D721Med (cell line): ENCODE results near the gene ARL2BP.

ENCODE experiments used
- DNase-seq: peaks from one replicate; pipeline ENCODE4 v3.0.0; 2011; ENCODE audit warnings: low spot score; ENCODE audit not compliant: insufficient read length
- FAIRE-seq: peaks from 2 replicates; lab custom pipeline; 2011; peaks lifted over from hg19 to GRCh38; lab: Jason Lieb, UNC
- TF ChIP-seq, protein P1 (sequence below): IDR thresholded peaks from 2 replicates; pipeline ENCODE4 v1.5.1; 2012; ENCODE audit warnings: mild to moderate bottlenecking, control low read depth; ENCODE audit not compliant: insufficient read depth; ENCODE audit errors: missing control alignments

ARL2BP gene

DNA sequence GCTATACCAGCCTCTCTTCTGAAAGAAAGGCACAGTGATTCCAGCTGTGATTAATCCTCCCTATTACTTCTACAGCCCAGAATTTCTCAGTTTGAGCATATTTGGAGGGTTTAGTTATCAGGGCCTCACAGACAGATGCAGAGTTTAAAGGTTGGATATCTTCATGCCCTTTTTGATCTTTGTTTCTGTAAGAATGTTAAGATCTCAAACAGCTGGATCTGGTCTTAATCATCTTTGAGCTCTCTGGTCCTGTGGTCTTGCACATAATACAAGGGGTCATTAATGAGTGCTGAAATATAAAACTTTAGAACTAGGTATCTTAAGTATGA lies 9.1 kb upstream of the ARL2BP start:
- FAIRE-seq (no peak), DNase-seq (no peak)
- TF ChIP-seq, protein P1, sequence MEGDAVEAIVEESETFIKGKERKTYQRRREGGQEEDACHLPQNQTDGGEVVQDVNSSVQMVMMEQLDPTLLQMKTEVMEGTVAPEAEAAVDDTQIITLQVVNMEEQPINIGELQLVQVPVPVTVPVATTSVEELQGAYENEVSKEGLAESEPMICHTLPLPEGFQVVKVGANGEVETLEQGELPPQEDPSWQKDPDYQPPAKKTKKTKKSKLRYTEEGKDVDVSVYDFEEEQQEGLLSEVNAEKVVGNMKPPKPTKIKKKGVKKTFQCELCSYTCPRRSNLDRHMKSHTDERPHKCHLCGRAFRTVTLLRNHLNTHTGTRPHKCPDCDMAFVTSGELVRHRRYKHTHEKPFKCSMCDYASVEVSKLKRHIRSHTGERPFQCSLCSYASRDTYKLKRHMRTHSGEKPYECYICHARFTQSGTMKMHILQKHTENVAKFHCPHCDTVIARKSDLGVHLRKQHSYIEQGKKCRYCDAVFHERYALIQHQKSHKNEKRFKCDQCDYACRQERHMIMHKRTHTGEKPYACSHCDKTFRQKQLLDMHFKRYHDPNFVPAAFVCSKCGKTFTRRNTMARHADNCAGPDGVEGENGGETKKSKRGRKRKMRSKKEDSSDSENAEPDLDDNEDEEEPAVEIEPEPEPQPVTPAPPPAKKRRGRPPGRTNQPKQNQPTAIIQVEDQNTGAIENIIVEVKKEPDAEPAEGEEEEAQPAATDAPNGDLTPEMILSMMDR = no peak

DNA sequence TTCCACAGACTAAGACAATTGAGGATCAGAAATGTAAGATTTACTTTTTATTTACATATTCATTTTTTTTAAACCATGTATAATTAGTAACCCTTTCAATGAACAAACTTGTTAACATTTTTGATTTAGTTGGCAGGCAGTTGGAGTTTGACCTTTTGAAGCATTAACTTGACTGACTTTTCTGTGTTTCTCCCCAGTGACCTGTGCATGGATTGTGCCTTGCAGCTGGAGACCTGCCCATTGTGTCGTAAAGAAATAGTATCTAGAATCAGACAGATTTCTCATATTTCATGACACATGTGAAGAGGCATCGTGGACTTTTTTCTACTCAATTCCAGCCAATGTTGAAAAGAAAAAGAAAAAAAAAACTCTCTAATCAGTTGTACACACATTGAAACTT lies 6.4 kb upstream of the ARL2BP start:
- DNase-seq (no peak), FAIRE-seq (no peak)
- TF ChIP-seq, protein P1 = no peak

DNA sequence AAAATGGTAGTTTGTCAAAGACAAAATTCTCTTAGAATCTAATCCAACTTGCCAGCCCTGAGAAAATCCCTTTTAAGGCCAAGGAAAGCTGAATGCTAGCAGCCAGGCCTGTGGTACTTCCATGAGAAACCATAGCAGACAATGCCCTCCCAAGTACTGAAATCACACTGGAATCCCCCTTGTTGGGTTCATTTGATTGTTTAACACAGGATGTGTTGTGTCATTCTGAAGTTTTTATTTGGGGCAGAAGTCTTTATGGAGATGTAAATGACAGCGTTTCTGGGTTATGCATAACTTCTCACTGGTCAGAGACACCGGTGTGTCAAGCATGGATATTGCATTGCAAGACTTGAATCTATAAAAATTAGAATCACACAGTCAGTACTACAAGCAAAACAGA lies 6.0 kb upstream of the ARL2BP start:
- DNase-seq (no peak), FAIRE-seq (no peak)
- TF ChIP-seq, protein P1 = no peak

DNA sequence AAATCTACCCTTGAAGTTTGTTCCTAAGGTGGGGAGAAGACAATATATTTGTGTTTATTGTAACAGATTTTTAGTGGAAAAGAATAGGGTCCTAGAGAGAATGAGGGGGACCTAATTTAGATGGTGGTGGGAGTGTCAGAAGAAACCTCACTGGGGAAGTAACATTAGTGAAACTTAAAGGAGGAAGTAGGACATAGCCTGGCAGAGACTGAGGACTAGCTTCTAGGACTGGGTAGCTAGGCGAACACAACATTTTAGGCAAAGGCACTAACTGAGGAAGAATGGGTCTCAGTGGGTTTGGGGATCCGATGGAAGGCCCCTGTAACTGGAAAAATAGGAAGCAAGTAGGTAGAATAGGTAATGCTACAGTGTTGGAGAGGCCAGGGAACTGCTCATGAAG lies 4.2 kb upstream of the ARL2BP start:
- FAIRE-seq (no peak), DNase-seq (no peak)
- TF ChIP-seq, protein P1 = no peak

DNA sequence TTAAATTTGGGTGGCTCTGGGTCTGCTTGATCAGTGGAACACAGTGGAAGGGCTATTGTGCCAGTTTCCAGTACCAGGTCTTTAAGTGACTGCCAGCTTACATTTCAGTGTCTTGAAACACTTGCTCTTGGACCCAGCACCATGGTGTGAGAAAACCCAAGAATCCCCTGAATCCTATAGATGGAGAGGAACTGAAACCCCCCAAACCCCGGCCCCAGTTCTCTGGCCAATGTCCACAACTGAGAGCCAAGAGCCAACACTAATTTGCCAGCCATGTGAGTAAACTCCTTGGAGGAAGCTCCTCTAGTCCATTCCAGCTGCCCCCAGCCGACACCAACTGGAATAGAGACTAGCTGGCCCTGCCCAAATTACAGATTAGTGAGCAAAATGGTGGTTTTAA lies 2.4 kb upstream of the ARL2BP start:
- TF ChIP-seq, protein P1 = no peak
- DNase-seq (no peak), FAIRE-seq (no peak)

DNA sequence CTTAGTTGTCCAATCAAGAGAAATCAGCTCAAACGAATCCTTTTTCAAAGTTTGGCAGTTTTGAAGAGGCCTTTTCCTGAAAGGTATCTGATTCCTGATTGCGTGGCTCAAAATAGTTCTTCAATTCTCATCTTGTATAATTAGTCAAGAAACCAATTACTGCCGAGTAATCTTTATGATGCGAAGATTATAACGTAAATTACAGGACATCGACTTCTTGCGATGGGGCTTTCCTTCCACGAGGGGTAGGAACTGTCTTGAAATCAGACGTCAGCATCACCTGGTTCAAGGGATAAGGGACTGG lies 644 bp upstream of the ARL2BP start:
- TF ChIP-seq, protein P1 = no peak
- FAIRE-seq (no peak), DNase-seq (no peak)

DNA sequence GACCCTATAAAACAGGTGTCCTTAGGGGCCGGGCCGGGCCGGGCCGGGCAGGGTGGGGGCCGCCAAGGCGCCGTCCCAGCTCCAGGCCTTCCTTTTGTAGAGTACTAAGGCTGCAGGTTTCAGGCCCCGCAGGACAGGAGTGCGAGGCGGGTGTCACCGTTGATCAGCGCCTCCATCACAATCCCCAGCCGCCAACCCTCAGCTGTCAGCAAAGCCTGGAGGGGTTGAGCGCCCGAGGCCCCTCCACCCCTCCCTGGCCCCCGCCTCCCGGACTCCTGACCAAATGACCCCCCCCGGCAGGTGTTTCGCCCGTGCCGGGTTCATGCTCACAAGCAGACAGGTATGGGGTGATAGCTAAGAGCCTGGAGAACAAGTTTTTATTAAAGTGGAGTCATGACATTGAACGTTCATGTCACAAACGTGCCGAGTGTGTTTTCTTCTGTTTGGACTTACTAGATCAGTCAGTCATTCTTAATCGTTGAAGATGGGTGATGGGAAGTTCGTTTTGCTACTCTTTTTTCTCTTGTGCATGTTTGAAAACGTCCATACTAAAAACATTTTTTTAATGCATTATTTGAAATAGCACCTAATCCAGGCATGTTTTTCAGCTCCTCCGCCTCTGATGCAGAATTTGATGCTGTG lies 534 bp downstream of the ARL2BP start:
- FAIRE-seq (no peak), DNase-seq (no peak)
- TF ChIP-seq, protein P1 = no peak
